ENCODE results near the gene GJC2. TPM values are rescaled to one million over a fixed set of nuclear protein-coding genes. Genes with fewer than 3 reads are reported as not detected.
A peak's percentile ranks its signal among the peaks of the same experiment; 100 is the strongest.

GJC2 gene
- polyA plus RNA-seq, 1 donor (not counting 4 experiments of a cell fraction or from before 2014, with no cell fraction given): 0.58 TPM

- H3K9me1 ChIP-seq (ENCODE audit: control insufficient read depth, extremely low read depth, insufficient read depth, low read length): peaks cover 2% of the 10 kb centered on the region
Observed at GRCh38 chr1:228101614-228101993, 48.1 kb upstream of the GJC2 start.

GRCh38 chr1:228101994-228102790, 47.5 kb upstream of the GJC2 start:
- Histone ChIP-seq H3K79me2 (ENCODE audit: control insufficient read depth, insufficient read depth, low read length) (peaks cover 44% of the 10 kb centered on the region), H3K9ac (ENCODE audit: control insufficient read depth, extremely low read depth, insufficient read depth, low read length) (peak overlapping the region; percentile 79), H3K27ac (ENCODE audit: control insufficient read depth, insufficient read depth, low read length) (peak overlapping the region; percentile 14), H3K9me3 (ENCODE audit: control insufficient read depth, low read depth, low read length) (no peaks in the 10 kb centered on the region), H3K4me2 (ENCODE audit: control insufficient read depth, extremely low read depth, insufficient read depth, low read depth, low read length) (peak overlapping the region; percentile 80), H3K9me1 (ENCODE audit: control insufficient read depth, extremely low read depth, insufficient read depth, low read length) (peaks cover 2% of the 10 kb centered on the region), H3K36me3 (ENCODE audit: control insufficient read depth in 2 of 2, extremely low read depth in 1 of 2, insufficient read depth in 2 of 2, low read length in 2 of 2) (peaks cover 26 to 30% of the 10 kb centered on the region in 2 experiments), H3K4me1 (ENCODE audit: control insufficient read depth, extremely low read depth, insufficient read depth, low read length) (peaks cover 5% of the 10 kb centered on the region), H3K4me3 (ENCODE audit: control insufficient read depth in 2 of 3, extremely low read depth in 1 of 3, insufficient read depth in 2 of 3, low read depth in 1 of 3, low read length in 3 of 3) (peak overlapping the region; percentile 72 to 87 (median 75)), H4K20me1 (ENCODE audit: control insufficient read depth, extremely low read depth, insufficient read depth, low read length) (peaks cover 25% of the 10 kb centered on the region), H2AFZ (ENCODE audit: control insufficient read depth, low read length) (peak overlapping the region; percentile 22), H3K27me3 (ENCODE audit: control insufficient read depth, extremely low read depth, insufficient read depth, low read length) (no peaks in the 10 kb centered on the region)
- TF ChIP-seq EZH2 (IDR thresholded peaks at IDR 0.05; ENCODE audit: low read length): no peak
- TF ChIP-seq CTCF (optimal IDR thresholded peaks at IDR 0.05 in 1 of 3, IDR thresholded peaks at IDR 0.05 in 1 of 3, conservative IDR thresholded peaks at IDR 0.05 in 1 of 3; ENCODE audit: extremely low read depth in 1 of 3, insufficient read depth in 2 of 3, low read length in 3 of 3): peak; percentile 11 to 68 (median 52)
- FAIRE-seq: no peak
- DNase-seq (ENCODE audit: low read depth, low spot score): no peak
- dilution Hi-C loops (cut with MboI; ENCODE audit: extremely low pct_ligation_motif_present, low sequenced_read_pairs): no loop called here

More at GRCh38 chr1:228101614-228101993, 48.1 kb upstream of the GJC2 start:
- no peak overlapping the region for H3K27ac ChIP-seq (ENCODE audit: control insufficient read depth, insufficient read depth, low read length)
- TF ChIP-seq EZH2 (IDR thresholded peaks at IDR 0.05; ENCODE audit: low read length): no peak
- no peak for TF ChIP-seq CTCF (optimal IDR thresholded peaks at IDR 0.05 in 1 of 3, IDR thresholded peaks at IDR 0.05 in 1 of 3, conservative IDR thresholded peaks at IDR 0.05 in 1 of 3; ENCODE audit: extremely low read depth in 1 of 3, insufficient read depth in 2 of 3, low read length in 3 of 3)
- peak overlapping the region; percentile 72 to 87 (median 75) for H3K4me3 ChIP-seq (ENCODE audit: control insufficient read depth in 2 of 3, extremely low read depth in 1 of 3, insufficient read depth in 2 of 3, low read depth in 1 of 3, low read length in 3 of 3)
- FAIRE-seq: no peak
- H3K27me3 ChIP-seq (ENCODE audit: control insufficient read depth, extremely low read depth, insufficient read depth, low read length): no peaks in the 10 kb centered on the region
- H3K9me3 ChIP-seq (ENCODE audit: control insufficient read depth, low read depth, low read length): no peaks in the 10 kb centered on the region
- no peak for DNase-seq (ENCODE audit: low read depth, low spot score)
- peak overlapping the region; percentile 80 for H3K4me2 ChIP-seq (ENCODE audit: control insufficient read depth, extremely low read depth, insufficient read depth, low read depth, low read length)
- peaks cover 5% of the 10 kb centered on the region for H3K4me1 ChIP-seq (ENCODE audit: control insufficient read depth, extremely low read depth, insufficient read depth, low read length)
- dilution Hi-C loops (cut with MboI; ENCODE audit: extremely low pct_ligation_motif_present, low sequenced_read_pairs): no loop called here
- H3K36me3 ChIP-seq (ENCODE audit: control insufficient read depth in 2 of 2, extremely low read depth in 1 of 2, insufficient read depth in 2 of 2, low read length in 2 of 2): peaks cover 26 to 33% of the 10 kb centered on the region in 2 experiments
- H2AFZ ChIP-seq (ENCODE audit: control insufficient read depth, low read length): no peak overlapping the region
- peaks cover 50% of the 10 kb centered on the region for H3K79me2 ChIP-seq (ENCODE audit: control insufficient read depth, insufficient read depth, low read length)
- peaks cover 29% of the 10 kb centered on the region for H4K20me1 ChIP-seq (ENCODE audit: control insufficient read depth, extremely low read depth, insufficient read depth, low read length)
- peak overlapping the region; percentile 79 for H3K9ac ChIP-seq (ENCODE audit: control insufficient read depth, extremely low read depth, insufficient read depth, low read length)

Measured in keratinocyte (primary cell).